Caco-2 (cell line): ENCODE measurements around the gene SEZ6L. TPM values are rescaled to one million over a fixed set of nuclear protein-coding genes. Genes with fewer than 3 reads are reported as not detected.
A peak's percentile ranks its signal among the peaks of the same experiment; 100 is the strongest.

Experiments used
- BruUV-seq: library from RNA; stranded (reverse); fragments of 400-500 nt; replicated peaks from 2 replicates; lab custom pipeline; 2021; lab: Mats Ljungman, UMichigan
- CTCF ChIA-PET: fragments of 300-600 bp; sonication (Branson Sonifier 250); formaldehyde crosslinking; loops from one replicate; lab custom pipeline; 2022; ENCODE audit warnings: antibody characterized with exemption; lab: Charles Lee
- POLR2A ChIA-PET: fragments of 300-600 bp; sonication (Branson Sonifier 250); formaldehyde crosslinking; loops from one replicate; lab custom pipeline; 2022; ENCODE audit warnings: antibody characterized with exemption; lab: Charles Lee
- DNase-seq, 2 experiments: peaks; one replicate each; pipeline versions ENCODE4 v3.0.0 to v3.0.0-alpha.2; 2020 to 2022
- H3K27me3 ChIP-seq: replicated peaks from 2 replicates; pipeline ENCODE4 v1.6.0; 2011; ENCODE audit warnings: low read length; ENCODE audit not compliant: control insufficient read depth, insufficient read depth
- H3K36me3 ChIP-seq: 2 replicates; pipeline ENCODE4 v1.5.1; 2011; ENCODE audit warnings: low read length; ENCODE audit not compliant: control insufficient read depth, insufficient read depth
- H3K4me1 ChIP-seq: fragments of 250-450 bp; sonication (Bioruptor Pico); 2 replicates; pipeline ENCODE4 v1.5.1; 2020; ENCODE audit warnings: mild to moderate bottlenecking
- H3K4me3 ChIP-seq: 2 replicates; pipeline ENCODE4 v1.5.1; 2011; ENCODE audit warnings: low read depth, mild to moderate bottlenecking, control low read depth, low read length
- H3K9me3 ChIP-seq: fragments of 250-450 bp; sonication (Bioruptor Pico); 2 replicates; pipeline ENCODE4 v1.5.1; 2020; ENCODE audit warnings: mild to moderate bottlenecking, moderate library complexity
- H3K27ac Mint-ChIP-seq: one replicate; pipeline ENCODE4 v1.8.0; 2022; ENCODE audit warnings: mixed read lengths; ENCODE audit not compliant: unreplicated experiment
- H3K27me3 Mint-ChIP-seq: one replicate; pipeline ENCODE4 v1.8.0; 2022; ENCODE audit warnings: mixed read lengths; ENCODE audit not compliant: insufficient read depth, unreplicated experiment
- H3K36me3 Mint-ChIP-seq: one replicate; pipeline ENCODE4 v1.8.0; 2022; ENCODE audit warnings: mild to moderate bottlenecking, mixed read lengths; ENCODE audit not compliant: insufficient read depth, unreplicated experiment
- H3K4me1 Mint-ChIP-seq: one replicate; pipeline ENCODE4 v1.8.0; 2022; ENCODE audit warnings: low read depth, mixed read lengths; ENCODE audit not compliant: unreplicated experiment
- H3K4me3 Mint-ChIP-seq: one replicate; pipeline ENCODE4 v1.8.0; 2022; ENCODE audit warnings: mild to moderate bottlenecking, moderate library complexity, mixed read lengths; ENCODE audit not compliant: unreplicated experiment
- H3K9me3 Mint-ChIP-seq: one replicate; pipeline ENCODE4 v1.8.0; 2022; ENCODE audit warnings: mixed read lengths; ENCODE audit not compliant: unreplicated experiment
- CTCF ChIP-seq, 2 experiments: fragments of 200-600 bp in 1 of 2; IDR thresholded peaks; 1 replicate in 1 of 2; 2 replicates in 1 of 2; pipeline versions ENCODE4 v1.5.1 to v1.8.0; 2011 to 2022; ENCODE audit warnings: antibody characterized with exemption in 1 of 2, control low read depth in 1 of 2, inconsistent platforms in 1 of 2, low read depth in 1 of 2, low read length in 1 of 2, mild to moderate bottlenecking in 1 of 2, moderate library complexity in 1 of 2; ENCODE audit not compliant: insufficient read depth in 1 of 2, severe bottlenecking in 1 of 2, unreplicated experiment in 1 of 2
- intact Hi-C: fragments of 100-400 bp; cut with micrococcal nuclease; formaldehyde crosslinking; loops from one replicate; pipeline ENCODE4 v1.10.0; 2022; ENCODE audit not compliant: unreplicated experiment
- total RNA-seq: library from RNA; stranded (reverse); gene quantifications from 2 replicates; pipeline ENCODE4 v1.2.3, GENCODE V29; 2022

The SEZ6L gene
- total RNA-seq, 1 experiment from 2014 or later: not detected

DNA sequence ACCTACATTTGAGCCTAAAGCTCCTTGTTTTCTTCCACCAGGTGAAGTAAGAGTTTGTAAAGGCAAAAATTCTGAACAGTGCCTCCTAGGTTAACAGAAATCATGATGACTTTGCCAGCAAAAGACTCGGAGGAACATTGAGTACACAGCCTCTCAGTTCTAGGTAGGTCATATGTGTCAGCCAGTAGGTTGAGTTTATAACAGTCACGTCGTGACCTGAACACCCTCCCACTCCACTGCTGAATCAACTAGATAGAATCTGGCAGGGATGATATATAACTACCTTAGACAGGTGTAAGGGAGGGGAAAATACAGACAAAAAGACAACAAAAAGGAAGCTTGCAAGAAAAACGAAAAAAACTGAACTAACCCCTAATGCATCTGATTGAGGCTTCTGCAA, 247.0 kb downstream of the SEZ6L start:
- no peak for DNase-seq
- H3K36me3 Mint-ChIP-seq: no peaks in the 10 kb centered on the region
- no peaks in the 10 kb centered on the region for H3K4me1 Mint-ChIP-seq
- intact Hi-C loops: no loop called here
- no peak for TF ChIP-seq CTCF (IDR thresholded peaks at IDR 0.05; ENCODE audit: insufficient read depth in 1 of 2, low read depth in 1 of 2, low read length in 1 of 2, severe bottlenecking in 1 of 2, unreplicated experiment in 1 of 2)
- H3K4me3 ChIP-seq: no peak overlapping the region
- CTCF ChIA-PET: interaction anchor here (0.9 kb wide), 1 partner anchor 19 kb away, joined by 3 read pairs; no protein-coding TSS in a partner anchor
- H3K27me3 ChIP-seq: no peaks in the 10 kb centered on the region; the same call in 1 of the 2 replicates
- H3K9me3 Mint-ChIP-seq: no peaks in the 10 kb centered on the region
- POLR2A ChIA-PET: no interaction called here
- H3K36me3 ChIP-seq: no peaks in the 10 kb centered on the region
- no TSS peak for BruUV-seq
- H3K9me3 ChIP-seq: no peaks in the 10 kb centered on the region
- H3K4me3 Mint-ChIP-seq: no peak overlapping the region
- peaks cover 4% of the 10 kb centered on the region for H3K27me3 Mint-ChIP-seq
- H3K4me1 ChIP-seq: 0 out of 2 replicates have a peak, but pooled peaks cover 4% of the 10 kb centered on the region
- no peak overlapping the region for H3K27ac Mint-ChIP-seq

- intact Hi-C loops: no loop called here
- no peak overlapping the region for H3K27ac Mint-ChIP-seq
- ChIA-PET POLR2A (no interaction called here), CTCF (interaction anchor here (0.9 kb wide), 1 partner anchor 19 kb away, joined by 3 read pairs; no protein-coding TSS in a partner anchor)
- Histone ChIP-seq H3K4me3 (no peak overlapping the region), H3K27me3 (no peaks in the 10 kb centered on the region; the same call in 1 of the 2 replicates), H3K9me3 (no peaks in the 10 kb centered on the region), H3K36me3 (no peaks in the 10 kb centered on the region), H3K4me1 (0 out of 2 replicates have a peak, but pooled peaks cover 4% of the 10 kb centered on the region)
- H3K36me3 Mint-ChIP-seq: no peaks in the 10 kb centered on the region
- BruUV-seq: no TSS peak
- no peak overlapping the region for H3K4me3 Mint-ChIP-seq
- H3K9me3 Mint-ChIP-seq: no peaks in the 10 kb centered on the region
- peak; percentile 49 to 60 for DNase-seq
- TF ChIP-seq CTCF (IDR thresholded peaks at IDR 0.05; ENCODE audit: insufficient read depth in 1 of 2, low read depth in 1 of 2, low read length in 1 of 2, severe bottlenecking in 1 of 2, unreplicated experiment in 1 of 2): no peak
- H3K4me1 Mint-ChIP-seq: no peaks in the 10 kb centered on the region
- peaks cover 4% of the 10 kb centered on the region for H3K27me3 Mint-ChIP-seq
Measured at GRCh38 chr22:26416670-26417276, 247.5 kb downstream of the SEZ6L start.

GRCh38 chr22:26417406-26417805, 248.1 kb downstream of the SEZ6L start:
- H3K4me1 ChIP-seq: 0 out of 2 replicates have a peak, but pooled peaks cover 4% of the 10 kb centered on the region
- ChIA-PET CTCF (interaction anchor here (0.9 kb wide), 1 partner anchor 20 kb away, joined by 3 read pairs; no protein-coding TSS in a partner anchor), POLR2A (no interaction called here)
- H3K4me3 Mint-ChIP-seq: no peak overlapping the region
- H3K9me3 Mint-ChIP-seq: no peaks in the 10 kb centered on the region
- H3K27me3 Mint-ChIP-seq: peaks cover 4% of the 10 kb centered on the region
- H3K27me3 ChIP-seq: no peaks in the 10 kb centered on the region; the same call in 1 of the 2 replicates
- no TSS peak for BruUV-seq
- intact Hi-C loops: no loop called here
- DNase-seq: no peak
- H3K36me3 ChIP-seq: no peaks in the 10 kb centered on the region
- no peak for TF ChIP-seq CTCF (IDR thresholded peaks at IDR 0.05; ENCODE audit: insufficient read depth in 1 of 2, low read depth in 1 of 2, low read length in 1 of 2, severe bottlenecking in 1 of 2, unreplicated experiment in 1 of 2)
- H3K36me3 Mint-ChIP-seq: no peaks in the 10 kb centered on the region
- H3K4me1 Mint-ChIP-seq: no peaks in the 10 kb centered on the region
- no peak overlapping the region for H3K4me3 ChIP-seq
- no peak overlapping the region for H3K27ac Mint-ChIP-seq
- H3K9me3 ChIP-seq: no peaks in the 10 kb centered on the region
